ENCODE data around the gene ABL1. TPM values are rescaled to one million over a fixed set of nuclear protein-coding genes. Genes with fewer than 3 reads are reported as not detected.

Gene ABL1
- total RNA-seq, 2 donors from 2014 or later: 62.8 to 123 TPM

- Histone ChIP-seq H3K4me3 (no peak overlapping the region), H3K36me3 (peaks cover 20% of the 10 kb centered on the region), H3K27me3 (replicated peaks; ENCODE audit: insufficient read depth) (no peaks in the 10 kb centered on the region), H3K9me3 (no peaks in the 10 kb centered on the region), H3K27ac (no peak overlapping the region), H3K4me1 (ENCODE audit: control insufficient read depth in 1 of 2, low read depth in 2 of 2) (peaks cover 10 to 50% of the 10 kb centered on the region in 2 donors)
- ATAC-seq (ENCODE audit: insufficient number of reproducible peaks, low FRiP score, low read depth): no peak
- TF ChIP-seq, protein P1, sequence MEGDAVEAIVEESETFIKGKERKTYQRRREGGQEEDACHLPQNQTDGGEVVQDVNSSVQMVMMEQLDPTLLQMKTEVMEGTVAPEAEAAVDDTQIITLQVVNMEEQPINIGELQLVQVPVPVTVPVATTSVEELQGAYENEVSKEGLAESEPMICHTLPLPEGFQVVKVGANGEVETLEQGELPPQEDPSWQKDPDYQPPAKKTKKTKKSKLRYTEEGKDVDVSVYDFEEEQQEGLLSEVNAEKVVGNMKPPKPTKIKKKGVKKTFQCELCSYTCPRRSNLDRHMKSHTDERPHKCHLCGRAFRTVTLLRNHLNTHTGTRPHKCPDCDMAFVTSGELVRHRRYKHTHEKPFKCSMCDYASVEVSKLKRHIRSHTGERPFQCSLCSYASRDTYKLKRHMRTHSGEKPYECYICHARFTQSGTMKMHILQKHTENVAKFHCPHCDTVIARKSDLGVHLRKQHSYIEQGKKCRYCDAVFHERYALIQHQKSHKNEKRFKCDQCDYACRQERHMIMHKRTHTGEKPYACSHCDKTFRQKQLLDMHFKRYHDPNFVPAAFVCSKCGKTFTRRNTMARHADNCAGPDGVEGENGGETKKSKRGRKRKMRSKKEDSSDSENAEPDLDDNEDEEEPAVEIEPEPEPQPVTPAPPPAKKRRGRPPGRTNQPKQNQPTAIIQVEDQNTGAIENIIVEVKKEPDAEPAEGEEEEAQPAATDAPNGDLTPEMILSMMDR (IDR thresholded peaks at IDR 0.05): no peak
- no peak for DNase-seq (ENCODE audit: low spot score)
Measured at GRCh38 chr9:130854092-130854491, 19.0 kb downstream of the ABL1 start.

- Histone ChIP-seq H3K27me3 (replicated peaks; ENCODE audit: insufficient read depth) (no peaks in the 10 kb centered on the region), H3K36me3 (peaks cover 20% of the 10 kb centered on the region), H3K4me1 (ENCODE audit: control insufficient read depth in 1 of 2, low read depth in 2 of 2) (peaks cover 5 to 50% of the 10 kb centered on the region in 2 donors), H3K27ac (no peak overlapping the region), H3K4me3 (no peak overlapping the region), H3K9me3 (no peaks in the 10 kb centered on the region)
- no peak for ATAC-seq (ENCODE audit: insufficient number of reproducible peaks, low FRiP score, low read depth)
- TF ChIP-seq, protein P1 (IDR thresholded peaks at IDR 0.05): no peak
- no peak for DNase-seq (ENCODE audit: low spot score)
Measured at GRCh38 chr9:130854835-130855234, 19.8 kb downstream of the ABL1 start.

DNA sequence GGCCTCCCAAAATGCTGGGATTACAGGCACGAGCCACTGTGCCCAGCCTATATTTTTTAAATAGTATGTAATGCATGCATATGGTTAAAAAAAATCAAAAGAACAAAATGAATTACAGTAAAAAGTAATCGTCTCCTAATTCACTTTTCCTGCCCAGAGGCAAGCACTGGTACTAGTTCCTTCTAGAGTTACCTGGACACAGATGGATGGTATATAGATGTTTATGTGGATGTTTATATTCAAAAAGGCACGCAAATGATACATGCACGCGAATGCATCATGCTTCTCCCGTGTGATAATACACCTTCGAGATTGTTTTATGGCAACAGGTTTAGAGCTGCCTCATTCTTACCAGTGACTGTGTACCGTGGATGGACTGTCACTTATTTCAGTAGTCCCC, 21.4 kb downstream of the ABL1 start:
- Histone ChIP-seq H3K9me3 (no peaks in the 10 kb centered on the region), H3K36me3 (peaks cover 20% of the 10 kb centered on the region), H3K27me3 (replicated peaks; ENCODE audit: insufficient read depth) (no peaks in the 10 kb centered on the region), H3K4me3 (no peak overlapping the region), H3K4me1 (ENCODE audit: control insufficient read depth in 1 of 2, low read depth in 2 of 2) (peaks cover 11 to 54% of the 10 kb centered on the region in 2 donors), H3K27ac (peak overlapping the region in 1 of 2 donors; percentile 3)
- no peak for ATAC-seq (ENCODE audit: insufficient number of reproducible peaks, low FRiP score, low read depth)
- TF ChIP-seq, protein P1 (IDR thresholded peaks at IDR 0.05): no peak
- DNase-seq (ENCODE audit: low spot score): no peak

GRCh38 chr9:130857864-130858738, 23.0 kb downstream of the ABL1 start:
- H3K4me1 ChIP-seq (ENCODE audit: control insufficient read depth in 1 of 2, low read depth in 2 of 2): peaks cover 11 to 54% of the 10 kb centered on the region in 2 donors
- H3K9me3 ChIP-seq: no peaks in the 10 kb centered on the region
- peaks cover 31% of the 10 kb centered on the region for H3K36me3 ChIP-seq
- no peaks in the 10 kb centered on the region for H3K27me3 ChIP-seq (replicated peaks; ENCODE audit: insufficient read depth)
- H3K27ac ChIP-seq: peak overlapping the region; percentile 66 to 67
- peak overlapping the region; percentile 21 for H3K4me3 ChIP-seq
- DNase-seq (ENCODE audit: low spot score) (peak; percentile 21), ATAC-seq (ENCODE audit: insufficient number of reproducible peaks, low FRiP score, low read depth) (peak; percentile 16)
- TF ChIP-seq, protein P1 (IDR thresholded peaks at IDR 0.05): no peak

- H3K4me3 ChIP-seq: no peak overlapping the region
- H3K36me3 ChIP-seq: peaks cover 35% of the 10 kb centered on the region
- ATAC-seq (ENCODE audit: insufficient number of reproducible peaks, low FRiP score, low read depth) (no peak), DNase-seq (ENCODE audit: low spot score) (no peak)
- H3K27me3 ChIP-seq (replicated peaks; ENCODE audit: insufficient read depth): no peaks in the 10 kb centered on the region
- H3K4me1 ChIP-seq (ENCODE audit: control insufficient read depth in 1 of 2, low read depth in 2 of 2): peaks cover 11 to 49% of the 10 kb centered on the region in 2 donors
- TF ChIP-seq, protein P1 (IDR thresholded peaks at IDR 0.05): no peak
- H3K9me3 ChIP-seq: no peaks in the 10 kb centered on the region
- H3K27ac ChIP-seq: peak overlapping the region; percentile 66 to 67
Measured at GRCh38 chr9:130858739-130859705, 24.0 kb downstream of the ABL1 start.
